Loucy (cell line): Measurements from ENCODE around the gene ATF5.

ENCODE experiments used
- H2AFZ ChIP-seq: fragments of 200-600 bp; sonication (generic); 2 replicates; pipeline ENCODE4 v1.6.0; 2016; ENCODE audit warnings: antibody characterized with exemption, mild to moderate bottlenecking, low read length, moderate library complexity
- H3F3A ChIP-seq: fragments of 200-600 bp; 2 replicates; pipeline ENCODE4 v1.6.0; 2016; ENCODE audit warnings: antibody characterized with exemption, low read depth, mild to moderate bottlenecking
- H3K27me3 ChIP-seq: fragments of 200-600 bp; sonication (generic); 2 replicates; pipeline ENCODE4 v1.6.1; 2014; ENCODE audit warnings: low read length, mild to moderate bottlenecking; ENCODE audit not compliant: insufficient read depth, poor library complexity, severe bottlenecking
- H3K36me3 ChIP-seq: fragments of 200-600 bp; sonication (generic); 2 replicates; pipeline ENCODE4 v1.6.1; 2016; ENCODE audit warnings: low read length; ENCODE audit not compliant: insufficient read depth
- H3K4me1 ChIP-seq: fragments of 200-600 bp; sonication (generic); 2 replicates; pipeline ENCODE4 v1.5.1; 2014; ENCODE audit warnings: low read length, mild to moderate bottlenecking; ENCODE audit not compliant: insufficient read depth, poor library complexity, severe bottlenecking
- H3K4me2 ChIP-seq: fragments of 200-600 bp; sonication (generic); 2 replicates; pipeline ENCODE4 v1.6.0; 2014; ENCODE audit warnings: antibody characterized with exemption, low read length, low read depth, mild to moderate bottlenecking; ENCODE audit not compliant: poor library complexity, severe bottlenecking
- H3K4me3 ChIP-seq: fragments of 200-600 bp; sonication (generic); 2 replicates; pipeline ENCODE4 v1.5.1; 2014; ENCODE audit warnings: low read length, mild to moderate bottlenecking, mixed read lengths; ENCODE audit not compliant: poor library complexity, severe bottlenecking
- H3K79me2 ChIP-seq: fragments of 200-600 bp; sonication (generic); 2 replicates; pipeline ENCODE4 v1.6.1; 2014; ENCODE audit warnings: low read length; ENCODE audit not compliant: insufficient read depth
- H3K9ac ChIP-seq: fragments of 200-600 bp; sonication (generic); 2 replicates; pipeline ENCODE4 v1.6.0; 2014; ENCODE audit warnings: mild to moderate bottlenecking, low read depth, low read length, moderate library complexity; ENCODE audit not compliant: poor library complexity, severe bottlenecking
- H3K9me2 ChIP-seq: fragments of 200-600 bp; sonication (generic); replicated peaks from 2 replicates; pipeline ENCODE4 v1.6.1; 2016; ENCODE audit warnings: low read depth, low read length, mixed read lengths
- H3K9me3 ChIP-seq: fragments of 200-600 bp; sonication (generic); 2 replicates; pipeline ENCODE4 v1.6.1; 2014; ENCODE audit warnings: mild to moderate bottlenecking, antibody characterized with exemption, low read length, low read depth; ENCODE audit not compliant: insufficient read depth
- H4K20me1 ChIP-seq: fragments of 200-600 bp; sonication (generic); 2 replicates; pipeline ENCODE4 v1.6.0; 2014; ENCODE audit warnings: antibody characterized with exemption, low read length, mild to moderate bottlenecking; ENCODE audit not compliant: insufficient read depth, poor library complexity, severe bottlenecking
- EZH2phosphoT487 ChIP-seq: fragments of 200-600 bp; IDR thresholded peaks from 2 replicates; pipeline ENCODE4 v1.6.1; 2018; ENCODE audit warnings: antibody characterized with exemption, mild to moderate bottlenecking, moderate library complexity, borderline replicate concordance
- TF ChIP-seq, protein P1 (sequence below): fragments of 200-600 bp; sonication (generic); conservative IDR thresholded peaks from 2 replicates; pipeline ENCODE4 v1.5.1; 2014; ENCODE audit warnings: mild to moderate bottlenecking, antibody characterized with exemption, low read length

Gene ATF5

DNA sequence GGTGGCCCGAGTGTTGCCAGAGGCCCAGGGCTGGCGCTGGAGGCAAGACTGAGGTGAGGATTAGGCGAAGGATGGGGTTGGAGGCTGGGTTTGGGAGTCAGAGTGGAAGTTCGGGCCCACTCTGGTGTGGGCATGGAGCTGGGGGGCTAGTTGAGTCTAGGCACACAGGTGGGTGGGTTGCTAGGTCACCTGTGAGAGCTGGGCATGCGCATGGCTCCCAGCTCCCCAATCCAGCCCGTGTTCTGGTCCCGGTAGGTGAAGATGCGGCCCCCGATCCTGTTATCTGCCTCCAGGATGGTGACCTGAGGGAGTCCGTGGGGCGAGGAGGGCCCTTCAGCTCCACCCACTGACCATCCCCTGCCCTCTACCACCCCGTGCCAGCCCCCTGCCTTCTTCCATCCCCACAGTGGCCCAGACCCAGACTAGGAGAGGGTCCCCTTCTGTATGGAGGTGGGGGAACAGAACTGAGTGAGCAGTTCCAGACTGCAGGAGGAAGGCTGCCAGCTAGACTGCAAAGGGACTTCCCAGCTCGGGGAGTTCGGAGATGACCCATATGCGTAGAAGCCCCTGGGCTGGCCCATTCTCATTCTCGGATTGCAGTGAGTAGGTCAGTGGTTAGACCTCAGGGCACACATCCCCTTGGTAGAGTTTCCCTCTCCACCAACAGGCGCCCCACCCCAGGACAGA is 34.0 kb upstream of the ATF5 start:
- H3F3A ChIP-seq, result no peaks in the 10 kb centered on the region
- H3K4me1 ChIP-seq, result peaks cover 27% of the 10 kb centered on the region
- no peaks in the 10 kb centered on the region for H3K9me2 ChIP-seq
- no peaks in the 10 kb centered on the region for H3K9me3 ChIP-seq
- no peaks in the 10 kb centered on the region for H3K79me2 ChIP-seq
- no peak overlapping the region for H3K4me3 ChIP-seq
- no peak overlapping the region for H3K9ac ChIP-seq
- no peak overlapping the region for H3K4me2 ChIP-seq
- no peaks in the 10 kb centered on the region for H4K20me1 ChIP-seq
- no peak for TF ChIP-seq EZH2phosphoT487
- TF ChIP-seq, protein P1, sequence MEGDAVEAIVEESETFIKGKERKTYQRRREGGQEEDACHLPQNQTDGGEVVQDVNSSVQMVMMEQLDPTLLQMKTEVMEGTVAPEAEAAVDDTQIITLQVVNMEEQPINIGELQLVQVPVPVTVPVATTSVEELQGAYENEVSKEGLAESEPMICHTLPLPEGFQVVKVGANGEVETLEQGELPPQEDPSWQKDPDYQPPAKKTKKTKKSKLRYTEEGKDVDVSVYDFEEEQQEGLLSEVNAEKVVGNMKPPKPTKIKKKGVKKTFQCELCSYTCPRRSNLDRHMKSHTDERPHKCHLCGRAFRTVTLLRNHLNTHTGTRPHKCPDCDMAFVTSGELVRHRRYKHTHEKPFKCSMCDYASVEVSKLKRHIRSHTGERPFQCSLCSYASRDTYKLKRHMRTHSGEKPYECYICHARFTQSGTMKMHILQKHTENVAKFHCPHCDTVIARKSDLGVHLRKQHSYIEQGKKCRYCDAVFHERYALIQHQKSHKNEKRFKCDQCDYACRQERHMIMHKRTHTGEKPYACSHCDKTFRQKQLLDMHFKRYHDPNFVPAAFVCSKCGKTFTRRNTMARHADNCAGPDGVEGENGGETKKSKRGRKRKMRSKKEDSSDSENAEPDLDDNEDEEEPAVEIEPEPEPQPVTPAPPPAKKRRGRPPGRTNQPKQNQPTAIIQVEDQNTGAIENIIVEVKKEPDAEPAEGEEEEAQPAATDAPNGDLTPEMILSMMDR, result no peak
- H3K36me3 ChIP-seq, result no peaks in the 10 kb centered on the region
- H2AFZ ChIP-seq, result no peak overlapping the region
- H3K27me3 ChIP-seq, result no peaks in the 10 kb centered on the region

DNA sequence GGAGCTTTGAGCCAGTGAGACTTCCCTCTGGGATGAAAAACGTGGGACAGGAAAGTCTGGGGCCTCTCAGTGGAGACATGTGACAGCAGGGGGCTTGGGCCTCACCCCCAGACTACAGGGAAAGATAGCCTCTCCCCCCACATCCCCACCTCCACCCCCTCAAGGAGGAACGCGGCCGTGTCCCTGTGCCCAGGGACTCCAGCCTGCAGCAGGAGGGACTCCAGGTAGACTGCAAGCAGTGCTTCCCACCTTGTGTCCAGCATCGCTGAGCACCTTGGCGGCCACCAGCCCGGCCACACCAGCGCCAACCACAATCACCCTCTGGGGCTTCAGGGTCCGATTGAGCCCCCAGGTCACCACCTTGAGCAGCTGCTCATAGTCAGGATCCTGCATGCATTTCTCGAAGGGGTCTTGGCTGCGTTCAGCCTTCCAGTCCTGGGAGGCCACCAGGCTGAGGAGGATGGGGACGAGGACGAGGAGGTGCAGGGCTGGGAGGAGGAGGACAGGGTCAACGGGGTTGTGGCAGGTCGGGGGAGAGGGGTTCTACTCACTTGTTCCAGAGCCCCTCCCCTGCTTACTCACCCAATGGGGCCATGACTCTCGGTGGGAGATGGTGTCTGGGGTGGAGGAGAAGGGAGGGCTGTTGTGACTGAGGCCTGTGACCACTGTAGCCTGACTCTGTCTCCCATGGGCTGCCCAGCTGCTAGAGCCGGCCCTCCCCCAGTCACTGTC is 33.3 kb upstream of the ATF5 start:
- Histone ChIP-seq H3K4me2 (peak overlapping the region; percentile 85), H3K4me3 (peak overlapping the region; percentile 57), H3K9ac (peak overlapping the region; percentile 65), H3K9me2 (no peaks in the 10 kb centered on the region), H2AFZ (no peak overlapping the region), H3F3A (no peaks in the 10 kb centered on the region), H3K4me1 (peaks cover 27% of the 10 kb centered on the region), H3K27me3 (no peaks in the 10 kb centered on the region), H4K20me1 (no peaks in the 10 kb centered on the region), H3K79me2 (no peaks in the 10 kb centered on the region), H3K9me3 (no peaks in the 10 kb centered on the region), H3K36me3 (no peaks in the 10 kb centered on the region)
- TF ChIP-seq EZH2phosphoT487, result no peak

DNA sequence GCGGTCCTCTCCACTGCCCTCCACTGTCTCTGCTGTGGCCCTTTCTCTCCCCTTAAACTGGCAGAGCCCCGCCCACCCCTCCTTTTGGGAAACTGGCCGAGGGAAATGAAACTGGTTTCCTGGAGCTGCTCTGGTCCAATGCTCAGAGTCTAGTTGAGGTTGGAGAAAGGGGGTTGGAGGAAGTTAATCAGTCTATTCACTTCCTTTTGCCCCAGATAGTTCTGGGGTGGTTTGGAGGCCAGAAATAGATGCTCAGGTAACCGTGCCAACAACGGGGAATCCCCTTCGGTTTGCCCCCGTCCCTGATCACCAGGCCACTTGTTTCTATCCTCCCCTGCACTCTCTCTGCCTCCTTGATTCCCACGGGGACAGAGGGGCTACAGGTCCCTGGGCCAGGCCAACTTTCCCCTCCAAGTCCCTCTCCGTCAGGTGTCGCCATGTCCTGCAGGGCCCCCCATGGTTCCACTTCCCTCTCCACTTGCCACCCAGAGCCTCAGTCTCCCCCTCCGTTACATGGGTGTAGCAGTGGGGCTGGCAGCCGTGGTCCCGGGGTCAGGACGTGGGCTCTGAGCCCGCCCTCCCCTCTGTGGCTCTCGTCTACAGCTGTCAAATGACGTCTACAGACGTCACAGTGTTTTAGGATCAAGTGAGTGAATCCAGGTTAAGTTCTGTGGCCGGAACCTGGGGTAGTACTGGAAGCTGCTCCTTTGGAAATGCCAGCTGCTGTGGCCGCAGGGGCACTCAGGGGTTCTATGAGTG is 32.0 kb upstream of the ATF5 start, which contains the start of gene IL4I1:
IL4I1 (minus strand) TSS at position 25 of the 759 bp plus-strand sequence. CDS start 727 bp downstream, outside the sequence.
- Histone ChIP-seq H4K20me1 (no peaks in the 10 kb centered on the region), H3K36me3 (no peaks in the 10 kb centered on the region), H3K9ac (peak within 1 kb of the TSS; percentile 65), H2AFZ (no peak within 1 kb of the TSS; the same call in 1 of the 2 replicates), H3K9me3 (no peaks in the 10 kb centered on the region), H3K4me1 (peaks cover 27% of the 10 kb centered on the region), H3K79me2 (no peaks in the 10 kb centered on the region), H3K27me3 (no peaks in the 10 kb centered on the region), H3F3A (no peaks in the 10 kb centered on the region), H3K4me2 (peak within 1 kb of the TSS; percentile 85), H3K9me2 (no peaks in the 10 kb centered on the region), H3K4me3 (peak within 1 kb of the TSS; percentile 57)
- TF ChIP-seq, protein P1, result no peak
- no peak for TF ChIP-seq EZH2phosphoT487
